ENCODE results near the gene FBN1. TPM values are rescaled to one million over a fixed set of nuclear protein-coding genes. Genes with fewer than 3 reads are reported as not detected.

The FBN1 gene
- total RNA-seq, 1 experiment from 2014 or later, result 5.2 TPM

DNA sequence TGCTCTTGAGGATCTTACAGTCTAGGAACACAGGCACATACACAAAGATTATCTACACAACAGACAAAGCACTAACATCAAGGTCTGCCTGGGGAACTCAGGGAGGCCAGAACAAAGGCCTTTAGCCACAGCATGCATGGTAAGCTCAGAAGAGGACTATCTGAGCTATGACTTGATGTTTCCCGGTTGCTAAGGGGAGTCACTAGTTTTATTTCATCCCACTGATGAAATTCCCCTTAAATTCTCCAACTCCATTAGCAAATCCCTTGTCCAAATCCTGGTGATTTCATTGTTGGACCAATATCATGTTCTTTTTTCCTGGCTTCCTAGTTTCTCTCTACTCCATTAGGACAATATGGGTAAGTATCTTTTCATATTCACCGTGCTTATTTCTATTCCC is 23.3 kb downstream of the FBN1 start:
- TF ChIP-seq, protein P1, sequence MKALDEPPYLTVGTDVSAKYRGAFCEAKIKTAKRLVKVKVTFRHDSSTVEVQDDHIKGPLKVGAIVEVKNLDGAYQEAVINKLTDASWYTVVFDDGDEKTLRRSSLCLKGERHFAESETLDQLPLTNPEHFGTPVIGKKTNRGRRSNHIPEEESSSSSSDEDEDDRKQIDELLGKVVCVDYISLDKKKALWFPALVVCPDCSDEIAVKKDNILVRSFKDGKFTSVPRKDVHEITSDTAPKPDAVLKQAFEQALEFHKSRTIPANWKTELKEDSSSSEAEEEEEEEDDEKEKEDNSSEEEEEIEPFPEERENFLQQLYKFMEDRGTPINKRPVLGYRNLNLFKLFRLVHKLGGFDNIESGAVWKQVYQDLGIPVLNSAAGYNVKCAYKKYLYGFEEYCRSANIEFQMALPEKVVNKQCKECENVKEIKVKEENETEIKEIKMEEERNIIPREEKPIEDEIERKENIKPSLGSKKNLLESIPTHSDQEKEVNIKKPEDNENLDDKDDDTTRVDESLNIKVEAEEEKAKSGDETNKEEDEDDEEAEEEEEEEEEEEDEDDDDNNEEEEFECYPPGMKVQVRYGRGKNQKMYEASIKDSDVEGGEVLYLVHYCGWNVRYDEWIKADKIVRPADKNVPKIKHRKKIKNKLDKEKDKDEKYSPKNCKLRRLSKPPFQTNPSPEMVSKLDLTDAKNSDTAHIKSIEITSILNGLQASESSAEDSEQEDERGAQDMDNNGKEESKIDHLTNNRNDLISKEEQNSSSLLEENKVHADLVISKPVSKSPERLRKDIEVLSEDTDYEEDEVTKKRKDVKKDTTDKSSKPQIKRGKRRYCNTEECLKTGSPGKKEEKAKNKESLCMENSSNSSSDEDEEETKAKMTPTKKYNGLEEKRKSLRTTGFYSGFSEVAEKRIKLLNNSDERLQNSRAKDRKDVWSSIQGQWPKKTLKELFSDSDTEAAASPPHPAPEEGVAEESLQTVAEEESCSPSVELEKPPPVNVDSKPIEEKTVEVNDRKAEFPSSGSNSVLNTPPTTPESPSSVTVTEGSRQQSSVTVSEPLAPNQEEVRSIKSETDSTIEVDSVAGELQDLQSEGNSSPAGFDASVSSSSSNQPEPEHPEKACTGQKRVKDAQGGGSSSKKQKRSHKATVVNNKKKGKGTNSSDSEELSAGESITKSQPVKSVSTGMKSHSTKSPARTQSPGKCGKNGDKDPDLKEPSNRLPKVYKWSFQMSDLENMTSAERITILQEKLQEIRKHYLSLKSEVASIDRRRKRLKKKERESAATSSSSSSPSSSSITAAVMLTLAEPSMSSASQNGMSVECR (CRISPR knock-in tag; IDR thresholded peaks at IDR 0.05; ENCODE audit: borderline replicate concordance), result no peak
- TF ChIP-seq ZNF121 (CRISPR knock-in tag; IDR thresholded peaks at IDR 0.05) (no peak), ELF4 (CRISPR knock-in tag; IDR thresholded peaks at IDR 0.05; ENCODE audit: low read depth) (no peak), ZNF396 (CRISPR knock-in tag; IDR thresholded peaks at IDR 0.05; ENCODE audit: borderline replicate concordance) (no peak), OVOL2 (CRISPR knock-in tag; IDR thresholded peaks at IDR 0.05; ENCODE audit: borderline replicate concordance) (no peak), SP1 (CRISPR knock-in tag; conservative IDR thresholded peaks at IDR 0.05) (no peak), JAZF1 (CRISPR knock-in tag; IDR thresholded peaks at IDR 0.05) (no peak), CREM (CRISPR knock-in tag; IDR thresholded peaks at IDR 0.05) (no peak)
- TF ChIP-seq, protein P2, sequence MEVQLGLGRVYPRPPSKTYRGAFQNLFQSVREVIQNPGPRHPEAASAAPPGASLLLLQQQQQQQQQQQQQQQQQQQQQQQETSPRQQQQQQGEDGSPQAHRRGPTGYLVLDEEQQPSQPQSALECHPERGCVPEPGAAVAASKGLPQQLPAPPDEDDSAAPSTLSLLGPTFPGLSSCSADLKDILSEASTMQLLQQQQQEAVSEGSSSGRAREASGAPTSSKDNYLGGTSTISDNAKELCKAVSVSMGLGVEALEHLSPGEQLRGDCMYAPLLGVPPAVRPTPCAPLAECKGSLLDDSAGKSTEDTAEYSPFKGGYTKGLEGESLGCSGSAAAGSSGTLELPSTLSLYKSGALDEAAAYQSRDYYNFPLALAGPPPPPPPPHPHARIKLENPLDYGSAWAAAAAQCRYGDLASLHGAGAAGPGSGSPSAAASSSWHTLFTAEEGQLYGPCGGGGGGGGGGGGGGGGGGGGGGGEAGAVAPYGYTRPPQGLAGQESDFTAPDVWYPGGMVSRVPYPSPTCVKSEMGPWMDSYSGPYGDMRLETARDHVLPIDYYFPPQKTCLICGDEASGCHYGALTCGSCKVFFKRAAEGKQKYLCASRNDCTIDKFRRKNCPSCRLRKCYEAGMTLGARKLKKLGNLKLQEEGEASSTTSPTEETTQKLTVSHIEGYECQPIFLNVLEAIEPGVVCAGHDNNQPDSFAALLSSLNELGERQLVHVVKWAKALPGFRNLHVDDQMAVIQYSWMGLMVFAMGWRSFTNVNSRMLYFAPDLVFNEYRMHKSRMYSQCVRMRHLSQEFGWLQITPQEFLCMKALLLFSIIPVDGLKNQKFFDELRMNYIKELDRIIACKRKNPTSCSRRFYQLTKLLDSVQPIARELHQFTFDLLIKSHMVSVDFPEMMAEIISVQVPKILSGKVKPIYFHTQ (CRISPR knock-in tag; IDR thresholded peaks at IDR 0.05), result no peak
- TF ChIP-seq, protein P3, sequence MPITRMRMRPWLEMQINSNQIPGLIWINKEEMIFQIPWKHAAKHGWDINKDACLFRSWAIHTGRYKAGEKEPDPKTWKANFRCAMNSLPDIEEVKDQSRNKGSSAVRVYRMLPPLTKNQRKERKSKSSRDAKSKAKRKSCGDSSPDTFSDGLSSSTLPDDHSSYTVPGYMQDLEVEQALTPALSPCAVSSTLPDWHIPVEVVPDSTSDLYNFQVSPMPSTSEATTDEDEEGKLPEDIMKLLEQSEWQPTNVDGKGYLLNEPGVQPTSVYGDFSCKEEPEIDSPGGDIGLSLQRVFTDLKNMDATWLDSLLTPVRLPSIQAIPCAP (CRISPR knock-in tag; IDR thresholded peaks at IDR 0.05), result no peak
- TF ChIP-seq, protein P4, sequence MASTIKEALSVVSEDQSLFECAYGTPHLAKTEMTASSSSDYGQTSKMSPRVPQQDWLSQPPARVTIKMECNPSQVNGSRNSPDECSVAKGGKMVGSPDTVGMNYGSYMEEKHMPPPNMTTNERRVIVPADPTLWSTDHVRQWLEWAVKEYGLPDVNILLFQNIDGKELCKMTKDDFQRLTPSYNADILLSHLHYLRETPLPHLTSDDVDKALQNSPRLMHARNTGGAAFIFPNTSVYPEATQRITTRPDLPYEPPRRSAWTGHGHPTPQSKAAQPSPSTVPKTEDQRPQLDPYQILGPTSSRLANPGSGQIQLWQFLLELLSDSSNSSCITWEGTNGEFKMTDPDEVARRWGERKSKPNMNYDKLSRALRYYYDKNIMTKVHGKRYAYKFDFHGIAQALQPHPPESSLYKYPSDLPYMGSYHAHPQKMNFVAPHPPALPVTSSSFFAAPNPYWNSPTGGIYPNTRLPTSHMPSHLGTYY (CRISPR knock-in tag; IDR thresholded peaks at IDR 0.05), result no peak
- Mint-ChIP-seq H3K27ac (no peak overlapping the region), H3K36me3 (no peaks in the 10 kb centered on the region), H3K9me3 (peaks cover 20% of the 10 kb centered on the region), H3K4me3 (no peak overlapping the region), H3K27me3 (ENCODE audit: low read depth) (no peaks in the 10 kb centered on the region), H3K4me1 (peaks cover 4% of the 10 kb centered on the region)
- no peak for ATAC-seq
- POLR2A ChIA-PET, result no interaction called here
- DNase-seq (ENCODE audit: low spot score), result no peak
- CTCF ChIA-PET, result no interaction called here

DNA sequence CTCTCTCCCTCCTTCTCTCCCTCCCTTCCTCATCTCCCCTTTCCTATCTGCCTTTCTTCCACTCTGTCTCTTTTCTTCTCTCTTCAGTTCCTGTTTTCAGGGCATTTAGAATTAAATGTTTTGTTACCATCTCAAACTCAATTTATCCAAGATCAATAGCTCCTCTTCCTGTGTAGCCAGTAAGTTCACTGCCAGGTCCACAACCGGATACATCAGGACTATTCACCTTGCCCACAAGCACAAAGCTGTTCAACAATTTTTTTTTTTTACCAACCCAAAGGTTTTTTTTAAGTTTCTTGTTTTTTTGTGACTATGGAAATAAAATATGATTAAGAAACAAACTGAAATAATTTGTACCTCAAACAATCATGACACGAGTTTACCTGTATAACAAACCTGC is 26.1 kb downstream of the FBN1 start:
- Mint-ChIP-seq H3K9me3 (peaks cover 20% of the 10 kb centered on the region), H3K27me3 (ENCODE audit: low read depth) (no peaks in the 10 kb centered on the region), H3K27ac (no peak overlapping the region), H3K4me3 (no peak overlapping the region), H3K4me1 (peaks cover under 1% of the 10 kb centered on the region), H3K36me3 (no peaks in the 10 kb centered on the region)
- ChIA-PET CTCF (no interaction called here), POLR2A (no interaction called here)
- no peak for DNase-seq (ENCODE audit: low spot score)
- TF ChIP-seq SP1 (CRISPR knock-in tag; conservative IDR thresholded peaks at IDR 0.05), result no peak
- TF ChIP-seq RORB (CRISPR knock-in tag; IDR thresholded peaks at IDR 0.05), result no peak
- TF ChIP-seq, protein P5, sequence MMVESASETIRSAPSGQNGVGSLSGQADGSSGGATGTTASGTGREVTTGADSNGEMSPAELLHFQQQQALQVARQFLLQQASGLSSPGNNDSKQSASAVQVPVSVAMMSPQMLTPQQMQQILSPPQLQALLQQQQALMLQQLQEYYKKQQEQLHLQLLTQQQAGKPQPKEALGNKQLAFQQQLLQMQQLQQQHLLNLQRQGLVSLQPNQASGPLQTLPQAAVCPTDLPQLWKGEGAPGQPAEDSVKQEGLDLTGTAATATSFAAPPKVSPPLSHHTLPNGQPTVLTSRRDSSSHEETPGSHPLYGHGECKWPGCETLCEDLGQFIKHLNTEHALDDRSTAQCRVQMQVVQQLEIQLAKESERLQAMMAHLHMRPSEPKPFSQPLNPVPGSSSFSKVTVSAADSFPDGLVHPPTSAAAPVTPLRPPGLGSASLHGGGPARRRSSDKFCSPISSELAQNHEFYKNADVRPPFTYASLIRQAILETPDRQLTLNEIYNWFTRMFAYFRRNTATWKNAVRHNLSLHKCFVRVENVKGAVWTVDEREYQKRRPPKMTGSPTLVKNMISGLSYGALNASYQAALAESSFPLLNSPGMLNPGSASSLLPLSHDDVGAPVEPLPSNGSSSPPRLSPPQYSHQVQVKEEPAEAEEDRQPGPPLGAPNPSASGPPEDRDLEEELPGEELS (CRISPR knock-in tag; IDR thresholded peaks at IDR 0.05), result no peak
- TF ChIP-seq, protein P6, sequence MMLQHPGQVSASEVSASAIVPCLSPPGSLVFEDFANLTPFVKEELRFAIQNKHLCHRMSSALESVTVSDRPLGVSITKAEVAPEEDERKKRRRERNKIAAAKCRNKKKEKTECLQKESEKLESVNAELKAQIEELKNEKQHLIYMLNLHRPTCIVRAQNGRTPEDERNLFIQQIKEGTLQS (CRISPR knock-in tag; conservative IDR thresholded peaks at IDR 0.05), result no peak
- no peak for TF ChIP-seq ZNF416 (CRISPR knock-in tag; IDR thresholded peaks at IDR 0.05)
- ATAC-seq, result no peak

Data from WTC11 (cell line).